ENCODE results near the gene ANGEL1.

The ANGEL1 gene

DNA sequence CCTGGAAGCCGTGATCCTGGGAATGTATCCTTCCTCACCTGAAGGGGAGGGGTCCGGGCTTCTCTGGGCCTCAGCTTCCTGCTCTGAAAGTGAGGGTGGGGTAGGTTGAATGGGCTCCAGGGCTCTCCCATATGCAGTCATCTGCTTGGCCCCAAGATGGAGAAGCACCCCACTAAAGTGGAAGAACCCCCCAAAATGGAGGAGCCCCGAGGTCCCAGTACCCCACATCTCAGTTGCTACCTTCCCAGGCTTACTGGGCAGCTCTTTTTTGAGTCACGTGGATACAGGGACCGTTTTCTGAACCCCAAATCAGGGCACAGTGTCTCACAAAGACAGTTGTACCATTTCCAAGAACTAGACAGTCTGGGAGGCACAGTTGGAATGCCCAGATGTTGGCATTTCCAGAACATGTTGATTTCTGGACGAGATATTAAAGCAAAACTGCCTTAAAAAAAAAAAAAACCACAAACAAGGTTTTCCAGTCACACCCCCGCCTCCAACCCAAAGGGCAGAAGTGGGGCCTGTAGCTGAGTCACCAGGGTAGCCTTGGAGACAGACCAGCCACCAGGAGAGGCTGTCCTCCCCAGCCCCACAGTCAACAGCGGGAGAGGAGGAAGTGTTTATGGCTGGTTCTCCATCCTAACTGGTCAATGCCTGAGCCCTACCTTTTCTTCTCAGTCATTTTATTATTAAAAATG is 39.3 kb downstream of the ANGEL1 start:
- no peaks in the 10 kb centered on the region for H3K27me3 ChIP-seq (ENCODE audit: insufficient read depth, low read depth, severe bottlenecking)
- H3K27ac ChIP-seq, result no peak overlapping the region
- no peak overlapping the region for H3K4me3 ChIP-seq (ENCODE audit: low read depth, low read length)
- no peaks in the 10 kb centered on the region for H3K9me3 ChIP-seq (ENCODE audit: severe bottlenecking)
- no peak for DNase-seq
- TF ChIP-seq CTCF (IDR thresholded peaks at IDR 0.05; ENCODE audit: low read depth, low read length), result no peak
- H3K36me3 ChIP-seq, result no peaks in the 10 kb centered on the region

GRCh38 chr14:76772300-76773187 is 40.1 kb downstream of the ANGEL1 start:
- no peaks in the 10 kb centered on the region for H3K9me3 ChIP-seq (ENCODE audit: severe bottlenecking)
- no peaks in the 10 kb centered on the region for H3K27me3 ChIP-seq (ENCODE audit: insufficient read depth, low read depth, severe bottlenecking)
- H3K4me3 ChIP-seq (ENCODE audit: low read depth, low read length), result no peak overlapping the region
- H3K27ac ChIP-seq, result no peak overlapping the region
- no peak for DNase-seq
- no peak for TF ChIP-seq CTCF (IDR thresholded peaks at IDR 0.05; ENCODE audit: low read depth, low read length)
- no peaks in the 10 kb centered on the region for H3K36me3 ChIP-seq

DNA sequence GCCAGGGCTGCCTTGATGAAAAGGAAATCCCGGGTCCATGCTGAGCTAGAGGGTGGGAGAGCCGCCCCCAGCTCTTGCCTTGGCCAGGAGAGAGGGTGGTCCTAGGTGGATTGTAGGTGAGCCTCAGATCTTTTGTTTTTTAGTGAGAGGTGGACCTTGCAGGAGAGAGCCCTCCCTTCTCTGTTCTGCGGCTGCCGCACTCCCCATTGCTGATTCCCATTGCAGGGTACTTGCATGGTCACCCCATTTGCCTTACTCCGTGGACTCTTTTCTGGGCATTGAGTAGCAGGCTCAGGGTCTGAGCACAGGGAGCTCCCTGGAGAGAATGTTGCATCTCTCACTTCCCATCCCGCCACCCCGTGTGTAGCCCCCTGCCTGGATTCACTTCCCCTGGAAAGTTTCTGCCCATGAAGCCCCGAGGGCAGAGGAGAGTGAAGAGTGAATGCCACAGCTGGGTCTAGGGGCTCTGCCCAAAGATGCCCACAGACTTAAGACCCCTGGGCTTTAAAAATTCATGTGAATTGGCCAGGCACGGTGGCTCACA is 41.2 kb downstream of the ANGEL1 start:
- H3K4me3 ChIP-seq (ENCODE audit: low read depth, low read length), result no peak overlapping the region
- H3K27me3 ChIP-seq (ENCODE audit: insufficient read depth, low read depth, severe bottlenecking), result no peaks in the 10 kb centered on the region
- DNase-seq, result no peak
- H3K36me3 ChIP-seq, result no peaks in the 10 kb centered on the region
- no peaks in the 10 kb centered on the region for H3K9me3 ChIP-seq (ENCODE audit: severe bottlenecking)
- no peak overlapping the region for H3K27ac ChIP-seq
- no peak for TF ChIP-seq CTCF (IDR thresholded peaks at IDR 0.05; ENCODE audit: low read depth, low read length)

DNA sequence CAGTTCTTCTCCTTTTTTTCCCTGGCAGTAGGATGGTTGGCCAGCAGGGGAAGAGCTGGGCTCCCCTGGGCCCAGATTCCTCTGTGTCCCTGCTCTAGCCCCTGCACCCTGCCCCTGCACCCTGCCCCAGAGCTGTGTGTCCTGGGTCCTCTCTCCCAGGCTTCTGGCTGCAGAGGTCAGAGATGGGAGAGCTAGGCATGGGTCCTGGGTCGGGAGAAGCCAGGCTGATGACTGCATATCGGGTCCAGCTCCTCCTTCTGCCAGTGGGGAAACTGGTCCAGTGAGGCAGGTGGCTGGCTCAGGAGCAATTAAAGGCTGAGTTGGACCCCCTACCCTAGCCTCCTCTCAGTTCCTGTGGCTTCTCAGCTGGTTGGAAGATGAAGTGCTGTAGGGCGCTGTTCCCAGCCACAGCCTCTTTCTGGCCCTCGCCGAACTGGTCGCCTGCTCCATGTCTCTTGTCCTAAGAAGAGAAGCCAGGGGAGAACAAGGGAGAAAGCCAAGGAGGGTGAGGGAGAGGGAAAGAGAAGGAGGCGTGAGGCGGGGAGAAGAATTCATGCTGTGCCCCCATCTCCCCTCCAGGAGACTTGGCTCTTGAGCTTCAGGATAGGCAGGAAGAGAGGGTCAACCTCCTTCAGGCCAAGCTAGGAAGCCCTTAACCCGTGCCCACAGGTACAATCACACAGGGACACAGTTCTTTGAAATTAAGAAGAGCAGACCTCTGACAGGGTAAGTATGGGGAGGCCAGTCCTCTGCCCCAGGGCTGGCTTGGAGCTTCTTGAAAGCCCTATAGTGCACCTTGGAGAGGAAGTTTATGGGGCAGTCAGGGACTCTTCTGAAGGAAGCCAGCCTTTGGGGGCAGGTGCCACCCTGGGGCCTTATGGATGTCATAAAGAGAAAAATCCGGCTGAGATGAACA is 41.9 kb downstream of the ANGEL1 start:
- no peak for DNase-seq
- no peak overlapping the region for H3K4me3 ChIP-seq (ENCODE audit: low read depth, low read length)
- no peaks in the 10 kb centered on the region for H3K9me3 ChIP-seq (ENCODE audit: severe bottlenecking)
- no peak for TF ChIP-seq CTCF (IDR thresholded peaks at IDR 0.05; ENCODE audit: low read depth, low read length)
- H3K27me3 ChIP-seq (ENCODE audit: insufficient read depth, low read depth, severe bottlenecking), result no peaks in the 10 kb centered on the region
- H3K27ac ChIP-seq, result no peak overlapping the region
- H3K36me3 ChIP-seq, result no peaks in the 10 kb centered on the region

GRCh38 chr14:76769636-76770292 is 42.9 kb downstream of the ANGEL1 start:
- H3K27me3 ChIP-seq (ENCODE audit: insufficient read depth, low read depth, severe bottlenecking), result no peaks in the 10 kb centered on the region
- no peak overlapping the region for H3K4me3 ChIP-seq (ENCODE audit: low read depth, low read length)
- H3K9me3 ChIP-seq (ENCODE audit: severe bottlenecking), result no peaks in the 10 kb centered on the region
- H3K27ac ChIP-seq, result no peak overlapping the region
- DNase-seq, result no peak
- no peaks in the 10 kb centered on the region for H3K36me3 ChIP-seq
- no peak for TF ChIP-seq CTCF (IDR thresholded peaks at IDR 0.05; ENCODE audit: low read depth, low read length)
